Inferior parietal cortex (tissue), 1 donor: ENCODE results near the gene TMEM164.
"Not testable (repeated sequence)": the region's sequence is repeated elsewhere in the genome, so short reads cannot be mapped to it uniquely, and the experiment has no call there.

ENCODE experiments used
- DNase-seq: peaks from one replicate; pipeline ENCODE4 v3.0.0-alpha.2; 2016; ENCODE audit errors: extremely low spot score

TMEM164 gene

GRCh38 chrX:110132450-110133114, 129.7 kb downstream of the TMEM164 start:
- DNase-seq, result no peak

GRCh38 chrX:110133735-110134370, 130.9 kb downstream of the TMEM164 start:
- DNase-seq, result no peak

- DNase-seq, result no peak
These were observed 132.7 kb downstream of the TMEM164 start for GRCh38 chrX:110135618-110136017.

GRCh38 chrX:110136136-110136535, 133.2 kb downstream of the TMEM164 start:
- no peak for DNase-seq

GRCh38 chrX:110138557-110138956, 135.6 kb downstream of the TMEM164 start:
- DNase-seq, result no peak

GRCh38 chrX:110139172-110139571, 136.3 kb downstream of the TMEM164 start:
- no peak for DNase-seq

- no peak for DNase-seq
These were observed 139.2 kb downstream of the TMEM164 start for GRCh38 chrX:110142096-110142495.

GRCh38 chrX:110143454-110144210, 140.7 kb downstream of the TMEM164 start:
- no peak for DNase-seq

- no peak for DNase-seq
These were observed 142.4 kb downstream of the TMEM164 start for GRCh38 chrX:110145311-110145710.

GRCh38 chrX:110145854-110146253, 142.9 kb downstream of the TMEM164 start:
- DNase-seq, result peak; percentile 36

- peak; percentile 71 for DNase-seq
These were observed 143.6 kb downstream of the TMEM164 start for GRCh38 chrX:110146521-110146920.

GRCh38 chrX:110153244-110153643, 150.3 kb downstream of the TMEM164 start:
- DNase-seq, result no peak

- no peak for DNase-seq
These were observed 151.0 kb downstream of the TMEM164 start for GRCh38 chrX:110153896-110154295.

- DNase-seq, result not testable (repeated sequence)
These were observed 151.4 kb downstream of the TMEM164 start for GRCh38 chrX:110154328-110154727.

- no peak for DNase-seq
These were observed 152.8 kb downstream of the TMEM164 start for GRCh38 chrX:110155759-110156158.

- no peak for DNase-seq
These were observed 153.3 kb downstream of the TMEM164 start for GRCh38 chrX:110156167-110156754.

GRCh38 chrX:110157444-110157843, 154.5 kb downstream of the TMEM164 start:
- no peak for DNase-seq

GRCh38 chrX:110159235-110159634, 156.3 kb downstream of the TMEM164 start:
- DNase-seq, result no peak

GRCh38 chrX:110159865-110160264, 157.0 kb downstream of the TMEM164 start:
- DNase-seq, result no peak

- DNase-seq, result no peak
These were observed 158.4 kb downstream of the TMEM164 start for GRCh38 chrX:110161361-110161686.

- DNase-seq, result no peak
These were observed 159.2 kb downstream of the TMEM164 start for GRCh38 chrX:110162131-110162530.

- no peak for DNase-seq
These were observed 160.0 kb downstream of the TMEM164 start for GRCh38 chrX:110162867-110163266.

- DNase-seq, result no peak
These were observed 160.6 kb downstream of the TMEM164 start for GRCh38 chrX:110163488-110163887.
